Measurements from ENCODE around the gene OCSTAMP. TPM values are rescaled to one million over a fixed set of nuclear protein-coding genes. Genes with fewer than 3 reads are reported as not detected.

Gene OCSTAMP
- total RNA-seq, 2 experiments from 2014 or later = not detected

- ChIA-PET POLR2A (no interaction called here), CTCF (no interaction called here)
- H3K4me3 Mint-ChIP-seq = no peak overlapping the region
- Histone ChIP-seq H3K4me1 (ENCODE audit: insufficient read depth, low read length) (peaks cover 6% of the 10 kb centered on the region), H3K36me3 (ENCODE audit: insufficient read depth, low read length) (no peaks in the 10 kb centered on the region), H3K4me3 (ENCODE audit: low read length) (no peak overlapping the region), H3K27me3 (ENCODE audit: control insufficient read depth in 1 of 2, insufficient read depth in 2 of 2, low read length in 2 of 2) (peaks cover 23 to 29% of the 10 kb centered on the region in 2 experiments), H3K27ac (ENCODE audit: low read depth in 1 of 2, low read length in 2 of 2) (no peak overlapping the region), H3K9me3 (ENCODE audit: control insufficient read depth in 1 of 2, insufficient read depth in 1 of 2, low read length in 2 of 2) (peaks cover 0 to 5% of the 10 kb centered on the region in 2 experiments)
- DNase-seq (no peak), ATAC-seq (ENCODE audit: poor library complexity) (no peak)
- H3K36me3 Mint-ChIP-seq (ENCODE audit: low read depth) = no peaks in the 10 kb centered on the region
- peaks cover 10% of the 10 kb centered on the region for H3K4me1 Mint-ChIP-seq (ENCODE audit: low read depth)
- H3K9me3 Mint-ChIP-seq = no peaks in the 10 kb centered on the region
- intact Hi-C loops (cut with DNase I, micrococcal nuclease) = no loop called here
- H3K27me3 Mint-ChIP-seq = peaks cover 58% of the 10 kb centered on the region
- TF ChIP-seq, protein P1, sequence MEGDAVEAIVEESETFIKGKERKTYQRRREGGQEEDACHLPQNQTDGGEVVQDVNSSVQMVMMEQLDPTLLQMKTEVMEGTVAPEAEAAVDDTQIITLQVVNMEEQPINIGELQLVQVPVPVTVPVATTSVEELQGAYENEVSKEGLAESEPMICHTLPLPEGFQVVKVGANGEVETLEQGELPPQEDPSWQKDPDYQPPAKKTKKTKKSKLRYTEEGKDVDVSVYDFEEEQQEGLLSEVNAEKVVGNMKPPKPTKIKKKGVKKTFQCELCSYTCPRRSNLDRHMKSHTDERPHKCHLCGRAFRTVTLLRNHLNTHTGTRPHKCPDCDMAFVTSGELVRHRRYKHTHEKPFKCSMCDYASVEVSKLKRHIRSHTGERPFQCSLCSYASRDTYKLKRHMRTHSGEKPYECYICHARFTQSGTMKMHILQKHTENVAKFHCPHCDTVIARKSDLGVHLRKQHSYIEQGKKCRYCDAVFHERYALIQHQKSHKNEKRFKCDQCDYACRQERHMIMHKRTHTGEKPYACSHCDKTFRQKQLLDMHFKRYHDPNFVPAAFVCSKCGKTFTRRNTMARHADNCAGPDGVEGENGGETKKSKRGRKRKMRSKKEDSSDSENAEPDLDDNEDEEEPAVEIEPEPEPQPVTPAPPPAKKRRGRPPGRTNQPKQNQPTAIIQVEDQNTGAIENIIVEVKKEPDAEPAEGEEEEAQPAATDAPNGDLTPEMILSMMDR (IDR thresholded peaks at IDR 0.05) = no peak
- no peak overlapping the region for H3K27ac Mint-ChIP-seq
Observed at GRCh38 chr20:46509523-46509922, 40.9 kb downstream of the OCSTAMP start.

DNA sequence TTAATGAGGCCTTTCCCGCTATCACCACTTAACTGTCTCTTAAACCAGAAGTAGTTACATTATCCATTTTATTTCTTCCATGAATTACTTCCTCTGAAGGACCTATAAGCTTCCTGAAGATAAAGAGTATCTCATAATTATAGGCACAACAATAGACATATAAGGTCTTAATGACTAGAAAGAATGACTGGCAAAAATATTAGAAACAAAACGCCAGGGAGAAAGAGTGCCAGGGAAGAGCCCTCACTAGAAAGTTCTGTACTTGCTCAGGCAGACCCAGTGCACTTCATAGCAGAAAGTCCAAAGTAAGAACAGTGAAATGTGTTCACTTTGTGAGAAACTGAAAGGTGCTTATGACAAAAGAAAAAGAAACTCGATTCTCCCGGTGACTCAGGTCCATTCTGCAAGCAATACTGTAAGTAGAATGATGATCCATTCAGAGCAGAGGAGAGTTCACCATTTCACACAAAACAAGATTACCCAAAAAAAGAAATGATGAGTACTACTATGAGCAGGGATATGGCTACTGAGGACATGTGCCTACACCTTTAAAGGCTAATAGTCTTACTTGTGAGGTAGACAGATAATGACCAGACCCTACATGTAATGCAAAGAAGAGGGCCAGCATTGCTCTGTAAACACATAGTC is 42.6 kb downstream of the OCSTAMP start:
- H3K27me3 ChIP-seq (ENCODE audit: control insufficient read depth in 1 of 2, insufficient read depth in 2 of 2, low read length in 2 of 2) = peaks cover 12 to 17% of the 10 kb centered on the region in 2 experiments
- TF ChIP-seq, protein P1 (IDR thresholded peaks at IDR 0.05) = no peak
- no peaks in the 10 kb centered on the region for H3K36me3 Mint-ChIP-seq (ENCODE audit: low read depth)
- H3K4me1 Mint-ChIP-seq (ENCODE audit: low read depth) = peaks cover under 1% of the 10 kb centered on the region
- no peak overlapping the region for H3K27ac ChIP-seq (ENCODE audit: low read depth in 1 of 2, low read length in 2 of 2)
- intact Hi-C loops (cut with DNase I, micrococcal nuclease) = no loop called here
- peaks cover 4% of the 10 kb centered on the region for H3K9me3 Mint-ChIP-seq
- DNase-seq (no peak), ATAC-seq (ENCODE audit: poor library complexity) (no peak)
- H3K4me3 ChIP-seq (ENCODE audit: low read length) = no peak overlapping the region
- peaks cover 57% of the 10 kb centered on the region for H3K27me3 Mint-ChIP-seq
- H3K9me3 ChIP-seq (ENCODE audit: control insufficient read depth in 1 of 2, insufficient read depth in 1 of 2, low read length in 2 of 2) = peaks cover 0 to 4% of the 10 kb centered on the region in 2 experiments
- POLR2A ChIA-PET = no interaction called here
- no peaks in the 10 kb centered on the region for H3K36me3 ChIP-seq (ENCODE audit: insufficient read depth, low read length)
- CTCF ChIA-PET = no interaction called here
- H3K27ac Mint-ChIP-seq = no peak overlapping the region
- no peak overlapping the region for H3K4me3 Mint-ChIP-seq
- no peaks in the 10 kb centered on the region for H3K4me1 ChIP-seq (ENCODE audit: insufficient read depth, low read length)

DNA sequence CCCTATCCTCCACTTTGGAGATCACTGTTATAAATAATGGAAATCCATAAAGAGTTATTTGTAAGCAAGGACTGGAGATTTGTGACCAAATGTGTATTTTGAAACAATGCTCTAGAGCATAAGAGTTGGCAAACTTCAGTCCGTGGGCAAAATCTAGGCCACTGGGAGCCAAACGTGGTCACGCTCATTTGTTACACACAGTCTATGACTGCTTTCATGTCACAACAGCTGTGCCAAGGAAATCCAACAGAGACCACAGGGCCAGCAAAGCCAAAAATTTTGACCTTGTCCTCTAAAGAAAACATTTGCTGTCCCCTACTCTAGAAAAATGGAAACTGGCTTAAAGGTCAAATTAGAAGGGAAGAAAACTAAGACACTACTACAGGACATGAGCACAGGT is 44.9 kb downstream of the OCSTAMP start:
- Mint-ChIP-seq H3K4me3 (no peak overlapping the region), H3K27ac (no peak overlapping the region), H3K36me3 (ENCODE audit: low read depth) (no peaks in the 10 kb centered on the region), H3K4me1 (ENCODE audit: low read depth) (no peaks in the 10 kb centered on the region), H3K27me3 (peaks cover 45% of the 10 kb centered on the region), H3K9me3 (peaks cover 15% of the 10 kb centered on the region)
- no peak for DNase-seq
- intact Hi-C loops (cut with DNase I, micrococcal nuclease) = no loop called here
- Histone ChIP-seq H3K27me3 (ENCODE audit: control insufficient read depth in 1 of 2, insufficient read depth in 2 of 2, low read length in 2 of 2) (peaks cover 6 to 13% of the 10 kb centered on the region in 2 experiments), H3K4me1 (ENCODE audit: insufficient read depth, low read length) (no peaks in the 10 kb centered on the region), H3K36me3 (ENCODE audit: insufficient read depth, low read length) (no peaks in the 10 kb centered on the region), H3K9me3 (ENCODE audit: control insufficient read depth in 1 of 2, insufficient read depth in 1 of 2, low read length in 2 of 2) (peaks cover 0 to 27% of the 10 kb centered on the region in 2 experiments), H3K27ac (ENCODE audit: low read depth in 1 of 2, low read length in 2 of 2) (no peak overlapping the region), H3K4me3 (ENCODE audit: low read length) (no peak overlapping the region)
- ChIA-PET POLR2A (no interaction called here), CTCF (no interaction called here)
- TF ChIP-seq, protein P1 (IDR thresholded peaks at IDR 0.05) = no peak
- ATAC-seq (ENCODE audit: poor library complexity) = no peak

Measured in CD4-positive, alpha-beta T cell (primary cell).